GM12878 (cell line): ENCODE results near the gene GTPBP10. TPM values are rescaled to one million over a fixed set of nuclear protein-coding genes. Genes with fewer than 3 reads are reported as not detected.
A peak's percentile ranks its signal among the peaks of the same experiment; 100 is the strongest.

Experiments used
- ATAC-seq: fragments of 200-7000 bp; cut with Tn5 transposase; 3 replicates; pipeline ENCODE4 v1.9.1; 2020; ENCODE audit warnings: mild to moderate bottlenecking, moderate library complexity
- BruUV-seq: library from RNA; stranded (reverse); fragments of 400-500 nt; replicated peaks from 2 replicates; lab custom pipeline; 2021; lab: Mats Ljungman, UMichigan
- CTCF ChIA-PET: fragments of 300-600 bp; sonication (Branson Sonifier 250); formaldehyde crosslinking; extraction: SDS; loops from one replicate; lab custom pipeline; 2021; ENCODE audit warnings: inconsistent platforms; lab: Yijun Ruan, JAX
- POLR2A ChIA-PET: fragments of 350-600 bp; formaldehyde crosslinking; extraction: SDS; loops from one replicate; lab custom pipeline; 2021; ENCODE audit warnings: inconsistent platforms; lab: Charles Lee
- RAD21 ChIA-PET: fragments of 300-600 bp; sonication (Branson Sonifier 250); formaldehyde crosslinking; loops from one replicate; lab custom pipeline; 2023; ENCODE audit warnings: antibody characterized with exemption; ENCODE audit not compliant: unreplicated experiment; lab: Charles Lee
- SMC1A ChIA-PET: fragments of 300-600 bp; sonication (Branson Sonifier 250); formaldehyde crosslinking; loops from one replicate; lab custom pipeline; 2023; ENCODE audit not compliant: unreplicated experiment, uncharacterized antibody; lab: Charles Lee
- DNase-seq: peaks from one replicate; pipeline ENCODE4 v3.0.0-alpha.2; 2011; ENCODE audit warnings: low read depth, low spot score
- FAIRE-seq: peaks from 3 replicates; lab custom pipeline; 2011; peaks lifted over from hg19 to GRCh38; lab: Jason Lieb, UNC
- H2AFZ ChIP-seq: 2 replicates; pipeline ENCODE4 v1.6.0; 2011; ENCODE audit warnings: low read depth, low read length, control low read depth; ENCODE audit not compliant: control insufficient read depth
- H3K27ac ChIP-seq: 2 replicates; pipeline ENCODE4 v1.5.1; 2011; ENCODE audit warnings: control low read depth; ENCODE audit not compliant: control insufficient read depth, insufficient read depth
- H3K27me3 ChIP-seq, 2 experiments: replicated peaks in 1 of 2; 2 replicates each; pipeline versions ENCODE4 v1.6.0 to v1.6.1; 2011; ENCODE audit warnings: low read length in 1 of 2; ENCODE audit not compliant: control insufficient read depth in 2 of 2, insufficient read depth in 2 of 2
- H3K36me3 ChIP-seq, 2 experiments: 2 replicates each; pipeline ENCODE4 v1.5.1; 2011; ENCODE audit warnings: low read length in 1 of 2; ENCODE audit not compliant: control insufficient read depth in 2 of 2, insufficient read depth in 2 of 2
- H3K4me1 ChIP-seq: 2 replicates; pipeline ENCODE4 v1.6.1; 2011; ENCODE audit warnings: mild to moderate bottlenecking, low read length, moderate library complexity, mixed read lengths; ENCODE audit not compliant: control insufficient read depth, insufficient read depth
- H3K4me2 ChIP-seq: 2 replicates; pipeline ENCODE4 v1.6.0; 2011; ENCODE audit warnings: control low read depth; ENCODE audit not compliant: control insufficient read depth, insufficient read depth
- H3K4me3 ChIP-seq: fragments of 200-600 bp; sonication (generic); 2 replicates; pipeline ENCODE4 v1.5.1; 2016
- H3K79me2 ChIP-seq: 2 replicates; pipeline ENCODE4 v1.6.0; 2011; ENCODE audit warnings: low read length; ENCODE audit not compliant: control insufficient read depth, insufficient read depth
- H3K9ac ChIP-seq: 2 replicates; pipeline ENCODE4 v1.8.0; 2011; ENCODE audit warnings: low read length, control low read depth, mixed read lengths; ENCODE audit not compliant: control insufficient read depth, insufficient read depth
- H3K9me3 ChIP-seq: replicated peaks from 3 replicates; pipeline ENCODE4 v1.5.1; 2011; ENCODE audit warnings: mild to moderate bottlenecking, low read length; ENCODE audit not compliant: control insufficient read depth, insufficient read depth
- H4K20me1 ChIP-seq: 2 replicates; pipeline ENCODE4 v1.6.0; 2011; ENCODE audit not compliant: control insufficient read depth, insufficient read depth
- ASH2L ChIP-seq: fragments of 300-600, 200-600 bp; sonication (generic); IDR thresholded peaks from 2 replicates; pipeline ENCODE4 v1.6.1; 2017; ENCODE audit warnings: low read depth, mild to moderate bottlenecking, borderline replicate concordance
- HDAC6 ChIP-seq: fragments of 200-600 bp; sonication (generic); IDR thresholded peaks from one replicate; pipeline ENCODE4 v1.8.0; 2017; ENCODE audit warnings: antibody characterized with exemption; ENCODE audit not compliant: unreplicated experiment
- IRF4 ChIP-seq: IDR thresholded peaks from 2 replicates; pipeline ENCODE4 v1.6.1; 2011; ENCODE audit warnings: low read depth, low read length
- MEF2A ChIP-seq: IDR thresholded peaks from 2 replicates; pipeline ENCODE4 v1.6.1; 2011; ENCODE audit warnings: low read depth, mild to moderate bottlenecking, low read length, moderate library complexity; ENCODE audit not compliant: insufficient read depth
- MLLT1 ChIP-seq: fragments of 450-650 bp; IDR thresholded peaks from 2 replicates; pipeline ENCODE4 v1.6.1; 2016; ENCODE audit warnings: mild to moderate bottlenecking
- MTA2 ChIP-seq: fragments of 450-650 bp; IDR thresholded peaks from 2 replicates; pipeline ENCODE4 v1.6.1; 2016; ENCODE audit warnings: low read depth, mild to moderate bottlenecking, moderate library complexity
- POU2F2 ChIP-seq: IDR thresholded peaks from 3 replicates; pipeline ENCODE4 v1.6.1; 2011; ENCODE audit warnings: low read depth, mild to moderate bottlenecking, low read length, borderline replicate concordance
- SPI1 ChIP-seq: IDR thresholded peaks from 2 replicates; pipeline ENCODE4 v1.6.1; 2011; ENCODE audit warnings: low read depth, mild to moderate bottlenecking, low read length, moderate library complexity, borderline replicate concordance; ENCODE audit not compliant: insufficient read depth
- WRNIP1 ChIP-seq: IDR thresholded peaks from 2 replicates; pipeline ENCODE4 v1.6.1; 2011; ENCODE audit warnings: low read depth, low read length, improper control_type of control experiment, borderline replicate concordance
- ZNF24 ChIP-seq: fragments of 450-650 bp; IDR thresholded peaks from 2 replicates; pipeline ENCODE4 v1.6.1; 2017; ENCODE audit warnings: antibody characterized with exemption, mild to moderate bottlenecking
- ZSCAN29 ChIP-seq: fragments of 450-650 bp; IDR thresholded peaks from 2 replicates; pipeline ENCODE4 v1.6.1; 2017; ENCODE audit warnings: mild to moderate bottlenecking, moderate library complexity
- WGBS: methylation state at CpG from one replicate; pipeline ENCODE4 v1.1.6; 2016; ENCODE audit warnings: low lambda C conversion rate; ENCODE audit not compliant: insufficient replicate concordance, insufficient coverage; ENCODE audit errors: missing lambda C conversion rate; 5-methylcytosine and 5-hydroxymethylcytosine counted together
- in situ Hi-C: fragments of 300-500 bp; cut with MboI; formaldehyde crosslinking; loops from 9 replicates; pipeline ENCODE4 v1.14.3; 2018; ENCODE audit warnings: mixed read lengths
- intact Hi-C: fragments of 100-400 bp; cut with micrococcal nuclease; formaldehyde crosslinking; loops from one replicate; pipeline ENCODE4 v1.14.2; 2022; ENCODE audit not compliant: unreplicated experiment
- polyA plus RNA-seq, 11 experiments: library from polyadenylated mRNA; depleted of rRNA in 4 of 11; unstranded in 6 of 11; stranded (reverse) in 5 of 11; fragments of >200 nt; fragmentation: Nextera tagmentation in 4 of 11; fragmentation: Illumina TruSeq in 1 of 11; extraction: Ambion mirVana in 4 of 11; extraction: Trizol in 1 of 11; gene quantifications; 1 replicate in 1 of 11; 2 replicates in 10 of 11; pipeline versions ENCODE4 v1.2.1 to v1.2.3, GENCODE V29; 2011 to 2016; ENCODE audit warnings: inconsistent platforms in 2 of 11, missing spikeins in 2 of 11, low read depth in 1 of 11
- total RNA-seq, 4 experiments: library from RNA; depleted of rRNA in 3 of 4; stranded (reverse); fragments of >200 nt in 3 of 4; fragmentation: Illumina TruSeq in 1 of 4; extraction: Trizol in 1 of 4; gene quantifications; 2 replicates each; pipeline versions ENCODE4 v1.2.1 to v1.2.3, GENCODE V29; 2013 to 2021
- TF ChIP-seq, protein P1 (sequence below): IDR thresholded peaks from 2 replicates; pipeline ENCODE4 v1.6.1; 2011; ENCODE audit warnings: borderline replicate concordance, low read depth, mild to moderate bottlenecking, moderate library complexity, mixed read lengths, low read length; ENCODE audit not compliant: insufficient read depth; ENCODE audit errors: extremely low read length
- TF ChIP-seq, protein P2 (sequence below): IDR thresholded peaks from 2 replicates; pipeline ENCODE4 v1.6.1; 2011; ENCODE audit warnings: low read depth, low read length, improper control_type of control experiment, borderline replicate concordance

The GTPBP10 gene
- total and polyA plus RNA-seq, 10 of the 15 experiments (the other 5 are each of a cell fraction or from before 2014, with no cell fraction given): 10.1 to 41.0 (median 33.0) TPM

GRCh38 chr7:90409667-90410066, 63.2 kb downstream of the GTPBP10 start:
- H3K9me3 ChIP-seq: no peaks in the 10 kb centered on the region
- no peak for FAIRE-seq
- intact Hi-C loops: loop anchor here (5.0 kb wide), 1 partner anchor 257 kb away; the partner anchor contains the start of gene STEAP1
- peak; percentile 19; the same call in 1 of the 3 replicates for ATAC-seq
- H3K4me1 ChIP-seq: no peaks in the 10 kb centered on the region
- ChIA-PET RAD21 (interaction anchor here (0.9 kb wide), 1 partner anchor 17 kb away, joined by 4 read pairs; no protein-coding TSS in a partner anchor), CTCF (interaction anchor here (1.8 to 2.6 kb wide), 3 partner anchors 11 to 97 kb away, joined by 5 to 13 read pairs (median 8); no protein-coding TSS in a partner anchor), POLR2A (interaction anchor here (0.9 kb wide), 1 partner anchor 11 kb away, joined by 4 read pairs; no protein-coding TSS in a partner anchor), SMC1A (interaction anchor here (0.8 to 3.5 kb wide), 7 partner anchors 9 to 256 kb away, joined by 3 to 20 read pairs (median 4); no protein-coding TSS in a partner anchor)
- no peak for DNase-seq
- H3K79me2 ChIP-seq: no peaks in the 10 kb centered on the region
- H3K27ac ChIP-seq: no peak overlapping the region
- WGBS: 63% methylated on average over 3 of the region's 3 CpGs
- no peaks in the 10 kb centered on the region for H3K27me3 ChIP-seq
- H4K20me1 ChIP-seq: no peaks in the 10 kb centered on the region
- BruUV-seq: no TSS peak
- TF ChIP-seq ZNF24: peak; percentile 69
- no peak for TF ChIP-seq MEF2A
- H3K9ac ChIP-seq: no peak overlapping the region
- no peak overlapping the region for H3K4me3 ChIP-seq
- in situ Hi-C loops: no loop called here
- H3K36me3 ChIP-seq: no peaks in the 10 kb centered on the region; a peak in 1 of 4 replicates
- H3K4me2 ChIP-seq: no peak overlapping the region
- no peak overlapping the region for H2AFZ ChIP-seq

- Histone ChIP-seq H3K4me3 (no peak overlapping the region), H3K4me2 (no peak overlapping the region), H2AFZ (no peak overlapping the region), H3K9me3 (no peaks in the 10 kb centered on the region), H3K79me2 (no peaks in the 10 kb centered on the region), H3K9ac (no peak overlapping the region), H3K4me1 (no peaks in the 10 kb centered on the region), H4K20me1 (no peaks in the 10 kb centered on the region), H3K27me3 (no peaks in the 10 kb centered on the region), H3K36me3 (no peaks in the 10 kb centered on the region; a peak in 1 of 4 replicates), H3K27ac (no peak overlapping the region)
- ATAC-seq (no peak), DNase-seq (no peak), FAIRE-seq (no peak)
- CTCF ChIA-PET: interaction anchor here (0.7 to 2.6 kb wide), 8 partner anchors 9 to 257 kb away, joined by 3 to 18 read pairs (median 6); partner anchors contain the start of genes GTPBP10 and STEAP1
- POLR2A ChIA-PET: no interaction called here
- WGBS: 98% methylated on average over 2 of the region's 2 CpGs
- in situ Hi-C loops: no loop called here
- no TSS peak for BruUV-seq
- RAD21 ChIA-PET: interaction anchor here (1.2 kb wide), 2 partner anchors 9 to 16 kb away, joined by 3 to 4 read pairs; partner anchors contain the start of gene CLDN12
- SMC1A ChIA-PET: interaction anchor here (0.9 to 3.5 kb wide), 12 partner anchors 10 to 259 kb away, joined by 3 to 20 read pairs (median 4); no protein-coding TSS in a partner anchor
- intact Hi-C loops: loop anchor here (5.0 kb wide), 1 partner anchor 259 kb away; the partner anchor contains the start of gene STEAP1
- TF ChIP-seq MLLT1 (no peak), HDAC6 (no peak), IRF4 (no peak), POU2F2 (no peak), MTA2 (no peak), ZSCAN29 (no peak), WRNIP1 (no peak), ASH2L (no peak), SPI1 (no peak)
- TF ChIP-seq, protein P1, sequence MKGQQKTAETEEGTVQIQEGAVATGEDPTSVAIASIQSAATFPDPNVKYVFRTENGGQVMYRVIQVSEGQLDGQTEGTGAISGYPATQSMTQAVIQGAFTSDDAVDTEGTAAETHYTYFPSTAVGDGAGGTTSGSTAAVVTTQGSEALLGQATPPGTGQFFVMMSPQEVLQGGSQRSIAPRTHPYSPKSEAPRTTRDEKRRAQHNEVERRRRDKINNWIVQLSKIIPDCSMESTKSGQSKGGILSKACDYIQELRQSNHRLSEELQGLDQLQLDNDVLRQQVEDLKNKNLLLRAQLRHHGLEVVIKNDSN: no peak
- TF ChIP-seq, protein P2, sequence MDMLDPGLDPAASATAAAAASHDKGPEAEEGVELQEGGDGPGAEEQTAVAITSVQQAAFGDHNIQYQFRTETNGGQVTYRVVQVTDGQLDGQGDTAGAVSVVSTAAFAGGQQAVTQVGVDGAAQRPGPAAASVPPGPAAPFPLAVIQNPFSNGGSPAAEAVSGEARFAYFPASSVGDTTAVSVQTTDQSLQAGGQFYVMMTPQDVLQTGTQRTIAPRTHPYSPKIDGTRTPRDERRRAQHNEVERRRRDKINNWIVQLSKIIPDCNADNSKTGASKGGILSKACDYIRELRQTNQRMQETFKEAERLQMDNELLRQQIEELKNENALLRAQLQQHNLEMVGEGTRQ: no peak
These were observed 65.0 kb downstream of the GTPBP10 start for GRCh38 chr7:90411510-90411909.
